WERI-Rb-1 (cell line): Measurements from ENCODE around the gene TRAPPC3.

ENCODE experiments used
- DNase-seq: peaks from one replicate; pipeline ENCODE4 v3.0.0-alpha.2; 2020
- H3K27ac ChIP-seq: fragments of 250-450 bp; sonication (Bioruptor Pico); 2 replicates; pipeline ENCODE4 v1.5.1; 2020; ENCODE audit warnings: mild to moderate bottlenecking, moderate library complexity
- H3K27me3 ChIP-seq: fragments of 250-450 bp; sonication (Bioruptor Pico); 2 replicates; pipeline ENCODE4 v1.5.1; 2021; ENCODE audit warnings: mild to moderate bottlenecking, low read depth, moderate library complexity; ENCODE audit not compliant: insufficient read depth, severe bottlenecking
- H3K36me3 ChIP-seq: fragments of 250-450 bp; sonication (Bioruptor Pico); 2 replicates; pipeline ENCODE4 v1.5.1; 2020; ENCODE audit warnings: mild to moderate bottlenecking, moderate library complexity
- H3K4me3 ChIP-seq: 2 replicates; pipeline ENCODE4 v1.5.1; 2011; ENCODE audit warnings: low read depth, mild to moderate bottlenecking, control low read depth, low read length
- H3K9me3 ChIP-seq: fragments of 250-450 bp; sonication (Bioruptor Pico); 2 replicates; pipeline ENCODE4 v1.5.1; 2021; ENCODE audit warnings: mild to moderate bottlenecking, moderate library complexity; ENCODE audit not compliant: severe bottlenecking
- TF ChIP-seq, protein P1 (sequence below): IDR thresholded peaks from 2 replicates; pipeline ENCODE4 v1.5.1; 2011; ENCODE audit warnings: low read depth, mild to moderate bottlenecking, control low read depth, inconsistent platforms, low read length

TRAPPC3 gene

DNA sequence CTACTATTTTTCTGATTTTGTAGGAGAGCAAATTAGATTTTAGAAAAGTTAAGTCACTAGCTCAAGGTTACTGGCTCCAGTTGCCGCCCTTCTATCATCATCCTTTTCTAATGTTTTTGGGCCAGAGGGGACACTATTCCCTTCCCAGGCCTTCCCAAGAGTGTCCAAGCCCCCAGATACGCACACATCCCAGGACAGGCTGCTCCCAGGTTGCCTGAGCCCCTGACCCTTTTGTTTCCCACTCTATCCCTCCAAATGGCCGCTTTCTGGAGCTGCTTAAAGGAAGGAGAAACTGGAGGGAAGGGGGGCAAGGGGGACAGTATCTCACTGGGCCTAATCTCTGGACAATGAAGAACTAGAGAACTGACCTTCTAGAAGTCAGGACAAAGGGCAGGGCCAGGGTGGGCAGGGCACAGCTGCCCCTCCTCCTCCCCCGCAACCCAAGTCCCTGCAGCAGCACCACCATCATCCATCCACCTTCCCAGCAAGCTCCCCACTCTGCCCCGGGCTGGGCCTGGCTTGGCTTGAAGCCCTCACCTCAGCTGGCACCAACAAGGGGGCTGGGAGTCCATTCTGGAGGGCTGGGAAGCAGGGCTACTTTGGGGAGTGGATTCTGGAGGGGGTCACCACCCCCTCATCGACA, 5.6 kb upstream of the TRAPPC3 start:
- H3K9me3 ChIP-seq = no peaks in the 10 kb centered on the region
- H3K4me3 ChIP-seq = peak overlapping the region; percentile 62
- peak overlapping the region; percentile 97 for H3K27ac ChIP-seq
- TF ChIP-seq, protein P1, sequence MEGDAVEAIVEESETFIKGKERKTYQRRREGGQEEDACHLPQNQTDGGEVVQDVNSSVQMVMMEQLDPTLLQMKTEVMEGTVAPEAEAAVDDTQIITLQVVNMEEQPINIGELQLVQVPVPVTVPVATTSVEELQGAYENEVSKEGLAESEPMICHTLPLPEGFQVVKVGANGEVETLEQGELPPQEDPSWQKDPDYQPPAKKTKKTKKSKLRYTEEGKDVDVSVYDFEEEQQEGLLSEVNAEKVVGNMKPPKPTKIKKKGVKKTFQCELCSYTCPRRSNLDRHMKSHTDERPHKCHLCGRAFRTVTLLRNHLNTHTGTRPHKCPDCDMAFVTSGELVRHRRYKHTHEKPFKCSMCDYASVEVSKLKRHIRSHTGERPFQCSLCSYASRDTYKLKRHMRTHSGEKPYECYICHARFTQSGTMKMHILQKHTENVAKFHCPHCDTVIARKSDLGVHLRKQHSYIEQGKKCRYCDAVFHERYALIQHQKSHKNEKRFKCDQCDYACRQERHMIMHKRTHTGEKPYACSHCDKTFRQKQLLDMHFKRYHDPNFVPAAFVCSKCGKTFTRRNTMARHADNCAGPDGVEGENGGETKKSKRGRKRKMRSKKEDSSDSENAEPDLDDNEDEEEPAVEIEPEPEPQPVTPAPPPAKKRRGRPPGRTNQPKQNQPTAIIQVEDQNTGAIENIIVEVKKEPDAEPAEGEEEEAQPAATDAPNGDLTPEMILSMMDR = no peak
- DNase-seq = peak; percentile 32
- no peaks in the 10 kb centered on the region for H3K27me3 ChIP-seq
- peaks cover 26% of the 10 kb centered on the region for H3K36me3 ChIP-seq

DNA sequence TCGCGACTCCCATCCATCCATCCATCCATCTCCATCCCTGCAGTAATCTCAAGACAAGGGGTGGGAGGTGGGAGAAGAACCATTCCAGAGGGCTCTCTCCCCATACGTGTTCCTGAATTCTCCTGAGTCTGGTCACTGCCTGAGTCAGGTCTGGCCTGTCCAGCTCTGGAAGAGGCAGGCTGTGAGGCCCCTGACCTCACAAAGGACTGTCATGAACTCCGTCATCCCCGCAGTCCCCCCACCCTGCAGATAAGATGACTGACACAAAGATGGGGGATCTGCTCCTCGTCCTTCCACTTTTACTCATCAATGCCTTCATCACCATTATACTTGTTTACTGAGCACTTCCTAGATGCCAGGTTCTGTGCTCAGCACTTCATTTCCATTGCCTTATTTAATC, 5.0 kb upstream of the TRAPPC3 start:
- peak overlapping the region; percentile 97 for H3K27ac ChIP-seq
- no peaks in the 10 kb centered on the region for H3K9me3 ChIP-seq
- peaks cover 20% of the 10 kb centered on the region for H3K36me3 ChIP-seq
- TF ChIP-seq, protein P1 = no peak
- no peak for DNase-seq
- no peak overlapping the region for H3K4me3 ChIP-seq
- H3K27me3 ChIP-seq = no peaks in the 10 kb centered on the region

DNA sequence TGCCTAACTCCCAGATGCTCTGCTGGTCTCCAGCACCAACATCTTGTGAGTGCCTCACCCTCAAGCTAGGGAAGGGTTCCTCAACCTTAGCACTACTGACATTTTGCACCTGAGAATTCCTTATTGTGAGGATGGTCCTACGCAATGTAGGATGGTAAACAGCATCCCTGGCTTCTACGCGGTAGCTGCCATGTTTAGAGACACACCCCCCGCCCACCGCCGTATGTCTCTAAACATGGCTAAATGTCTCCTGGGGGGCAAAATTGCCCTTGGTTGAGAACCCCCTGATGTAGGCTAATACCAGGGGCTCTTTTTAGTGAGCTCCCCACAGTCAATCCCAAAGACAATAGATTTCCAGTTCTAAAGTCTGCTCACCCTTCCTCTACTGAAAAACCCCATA, 4.2 kb upstream of the TRAPPC3 start:
- no peak for DNase-seq
- Histone ChIP-seq H3K27me3 (no peaks in the 10 kb centered on the region), H3K27ac (no peak overlapping the region), H3K9me3 (no peaks in the 10 kb centered on the region), H3K4me3 (no peak overlapping the region), H3K36me3 (peaks cover 14% of the 10 kb centered on the region)
- TF ChIP-seq, protein P1 = no peak

DNA sequence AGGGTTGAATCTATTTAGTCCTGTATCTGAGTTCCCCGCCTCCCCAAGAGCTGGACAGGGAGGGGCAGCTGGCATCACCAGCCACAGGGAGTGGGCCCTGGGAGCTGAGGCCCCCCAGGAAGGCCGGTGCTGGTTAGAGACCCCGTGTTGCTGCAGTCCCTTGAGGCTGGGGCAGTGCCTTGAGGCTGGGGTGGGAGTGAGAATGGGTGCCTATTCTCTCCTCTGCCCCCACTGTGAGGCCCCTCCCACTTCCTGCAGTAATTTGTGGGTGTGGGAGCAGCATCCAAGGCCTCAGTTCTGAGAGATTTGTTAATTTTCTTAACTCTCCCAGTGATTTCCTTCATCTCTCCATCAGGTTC, 2.5 kb upstream of the TRAPPC3 start:
- TF ChIP-seq, protein P1 = no peak
- peaks cover 7% of the 10 kb centered on the region for H3K36me3 ChIP-seq
- H3K9me3 ChIP-seq = no peaks in the 10 kb centered on the region
- no peak overlapping the region for H3K4me3 ChIP-seq
- H3K27ac ChIP-seq = peak overlapping the region; percentile 70
- DNase-seq = no peak
- no peaks in the 10 kb centered on the region for H3K27me3 ChIP-seq

DNA sequence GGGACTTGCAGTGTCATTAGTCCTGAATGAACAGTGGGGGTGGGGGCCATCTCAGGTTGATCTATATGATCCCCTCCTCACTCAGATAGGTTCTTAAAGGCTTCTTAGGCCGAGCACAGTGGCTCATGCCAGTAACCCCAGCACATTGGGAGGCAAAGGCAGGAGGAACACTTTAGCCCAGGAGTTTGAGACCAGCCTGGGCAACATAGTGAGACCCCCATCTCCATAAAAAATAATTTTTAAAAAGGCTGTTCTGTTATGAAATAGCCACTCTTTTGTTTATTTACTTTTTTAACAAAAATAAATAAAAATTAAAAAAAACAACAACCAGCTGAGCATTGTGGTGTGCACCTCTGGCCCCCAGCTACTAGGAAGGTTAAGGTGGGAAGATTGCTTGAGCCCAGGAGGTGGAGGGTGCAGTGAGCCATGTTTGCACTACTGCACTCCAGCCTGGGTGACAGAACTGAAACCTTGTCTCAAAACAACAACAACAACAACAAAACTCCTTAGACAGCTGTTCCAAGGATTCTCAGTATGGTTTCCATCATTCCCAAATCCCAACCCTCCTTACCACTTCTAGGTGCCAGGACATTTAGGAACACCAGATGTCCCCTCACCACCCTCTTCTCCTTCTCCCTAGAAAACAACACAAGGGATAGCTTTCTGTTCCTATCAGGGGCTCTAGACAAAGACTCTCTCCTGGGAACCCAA, 2.0 kb upstream of the TRAPPC3 start:
- Histone ChIP-seq H3K36me3 (peaks cover 2% of the 10 kb centered on the region), H3K9me3 (no peaks in the 10 kb centered on the region), H3K4me3 (no peak overlapping the region), H3K27ac (peak overlapping the region; percentile 70), H3K27me3 (no peaks in the 10 kb centered on the region)
- TF ChIP-seq, protein P1 = no peak
- no peak for DNase-seq
